ENCODE results near the gene EXOC3L4.

The EXOC3L4 gene

GRCh38 chr14:103158688-103159087, 64.2 kb downstream of the EXOC3L4 start:
- no peak overlapping the region for H3K4me3 ChIP-seq
- no peak overlapping the region for H3K27ac ChIP-seq

All from skin epidermis (tissue), 12 donors.